Endothelial cell of umbilical vein (primary cell): Measurements from ENCODE around the gene RASSF5.

Experiments used
- EZH2 ChIP-seq: IDR thresholded peaks from 2 replicates; pipeline ENCODE4 v1.6.1; 2012; ENCODE audit warnings: borderline replicate concordance, low read depth, mild to moderate bottlenecking, moderate library complexity, low read length, inconsistent platforms; ENCODE audit not compliant: severe bottlenecking
- GATA2 ChIP-seq: IDR thresholded peaks from 2 replicates; pipeline ENCODE4 v1.7.0; 2011; ENCODE audit warnings: low read depth, mild to moderate bottlenecking, moderate library complexity, mixed read lengths, low read length; ENCODE audit not compliant: insufficient read length, insufficient read depth
- MYC ChIP-seq: IDR thresholded peaks from one replicate; pipeline ENCODE4 v1.6.1; 2011; ENCODE audit warnings: mild to moderate bottlenecking, low read depth, low read length
- POLR2A ChIP-seq: IDR thresholded peaks from 2 replicates; pipeline ENCODE4 v1.6.1; 2012; ENCODE audit warnings: low read depth, mild to moderate bottlenecking, control low read depth, low read length
- POLR2AphosphoS5 ChIP-seq: IDR thresholded peaks from 2 replicates; pipeline ENCODE4 v1.6.1; 2012; ENCODE audit warnings: low read depth, mild to moderate bottlenecking, control low read depth, low read length, moderate library complexity; ENCODE audit not compliant: insufficient read depth
- TF ChIP-seq, protein P1 (sequence below): IDR thresholded peaks from 2 replicates; pipeline ENCODE4 v1.6.1; 2011; ENCODE audit not compliant: insufficient read depth, insufficient read length
- TF ChIP-seq, protein P2 (sequence below), 2 donors: IDR thresholded peaks; 1 replicate in 1 of 2; 2 replicates in 1 of 2; pipeline ENCODE4 v1.5.1; 2011; ENCODE audit warnings: low read length in 2 of 2, mild to moderate bottlenecking in 2 of 2, moderate library complexity in 2 of 2, control low read depth in 1 of 2, inconsistent platforms in 1 of 2, low read depth in 1 of 2; ENCODE audit not compliant: insufficient read depth in 1 of 2; ENCODE audit errors: extremely low read depth in 1 of 2

DNA sequence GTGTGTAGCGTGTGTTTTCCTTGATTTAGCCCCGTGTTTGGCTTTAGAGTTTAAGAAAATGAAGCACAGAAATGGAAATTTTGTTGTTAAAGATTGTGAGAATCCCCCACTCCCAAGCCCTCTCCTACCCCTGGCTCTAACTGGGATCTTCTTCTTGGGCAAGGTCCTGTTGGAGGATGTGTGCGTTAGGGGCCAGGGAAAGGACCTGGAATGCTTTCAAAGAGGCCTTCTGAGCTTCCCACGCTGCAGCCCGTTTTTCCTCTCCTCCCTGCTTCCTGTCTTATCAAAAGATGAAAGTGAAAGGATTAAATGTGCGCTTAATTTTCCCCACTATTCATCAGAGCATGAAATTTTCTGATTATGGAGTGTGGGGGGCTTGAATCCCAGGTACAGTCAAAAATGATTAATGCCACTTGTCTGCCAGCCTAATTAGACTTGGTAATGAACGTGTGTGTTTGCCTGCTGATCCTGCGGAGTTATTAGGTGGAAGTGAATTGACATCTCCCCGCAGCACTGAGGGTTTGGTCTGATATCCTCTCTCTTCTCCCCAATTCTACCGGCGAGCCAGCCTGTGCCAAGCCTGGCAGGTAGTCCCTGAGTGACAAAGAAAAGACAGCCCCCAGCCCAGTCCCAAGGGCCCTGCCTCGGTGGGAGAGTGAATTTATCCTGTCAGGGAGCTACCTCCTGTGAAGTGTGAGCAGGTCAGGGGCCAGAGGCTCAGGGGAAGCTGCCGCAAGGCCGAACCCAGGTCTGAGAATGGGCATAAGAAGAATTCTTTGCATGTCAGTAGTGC is 4.9 kb downstream of the RASSF5 start:
- TF ChIP-seq, protein P1, sequence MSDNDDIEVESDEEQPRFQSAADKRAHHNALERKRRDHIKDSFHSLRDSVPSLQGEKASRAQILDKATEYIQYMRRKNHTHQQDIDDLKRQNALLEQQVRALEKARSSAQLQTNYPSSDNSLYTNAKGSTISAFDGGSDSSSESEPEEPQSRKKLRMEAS: no peak
- TF ChIP-seq POLR2AphosphoS5 (no peak), POLR2A (no peak), EZH2 (no peak), MYC (no peak), GATA2 (no peak)
- TF ChIP-seq, protein P2, sequence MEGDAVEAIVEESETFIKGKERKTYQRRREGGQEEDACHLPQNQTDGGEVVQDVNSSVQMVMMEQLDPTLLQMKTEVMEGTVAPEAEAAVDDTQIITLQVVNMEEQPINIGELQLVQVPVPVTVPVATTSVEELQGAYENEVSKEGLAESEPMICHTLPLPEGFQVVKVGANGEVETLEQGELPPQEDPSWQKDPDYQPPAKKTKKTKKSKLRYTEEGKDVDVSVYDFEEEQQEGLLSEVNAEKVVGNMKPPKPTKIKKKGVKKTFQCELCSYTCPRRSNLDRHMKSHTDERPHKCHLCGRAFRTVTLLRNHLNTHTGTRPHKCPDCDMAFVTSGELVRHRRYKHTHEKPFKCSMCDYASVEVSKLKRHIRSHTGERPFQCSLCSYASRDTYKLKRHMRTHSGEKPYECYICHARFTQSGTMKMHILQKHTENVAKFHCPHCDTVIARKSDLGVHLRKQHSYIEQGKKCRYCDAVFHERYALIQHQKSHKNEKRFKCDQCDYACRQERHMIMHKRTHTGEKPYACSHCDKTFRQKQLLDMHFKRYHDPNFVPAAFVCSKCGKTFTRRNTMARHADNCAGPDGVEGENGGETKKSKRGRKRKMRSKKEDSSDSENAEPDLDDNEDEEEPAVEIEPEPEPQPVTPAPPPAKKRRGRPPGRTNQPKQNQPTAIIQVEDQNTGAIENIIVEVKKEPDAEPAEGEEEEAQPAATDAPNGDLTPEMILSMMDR (IDR thresholded peaks at IDR 0.05; ENCODE audit: extremely low read depth in 1 of 2, insufficient read depth in 1 of 2, low read depth in 1 of 2, low read length in 2 of 2): no peak
